Panc1 (cell line): Measurements from ENCODE around the gene TRAF7. TPM values are rescaled to one million over a fixed set of nuclear protein-coding genes. Genes with fewer than 3 reads are reported as not detected.
"Not testable (repeated sequence)": the region's sequence is repeated elsewhere in the genome, so short reads cannot be mapped to it uniquely, and the experiment has no call there.

Experiments used
- ATAC-seq: fragments of 200-7000 bp; cut with Tn5 transposase; 2 replicates; pipeline ENCODE4 v1.9.1; 2020; ENCODE audit warnings: mild to moderate bottlenecking, moderate library complexity
- Bru-seq: library from RNA; stranded (reverse); fragments of 400-500 nt; gene quantifications from one replicate; lab custom pipeline; 2021; lab: Mats Ljungman, UMichigan
- BruChase-seq, 2 experiments: library from RNA; stranded (reverse); fragments of 400-500 nt; gene quantifications; one replicate each; lab custom pipeline; 2021; lab: Mats Ljungman, UMichigan
- BruUV-seq: library from RNA; stranded (reverse); fragments of 400-500 nt; replicated peaks from 2 replicates; lab custom pipeline; 2021; lab: Mats Ljungman, UMichigan
- CTCF ChIA-PET: fragments of 300-600 bp; sonication (Branson Sonifier 250); formaldehyde crosslinking; loops from one replicate; lab custom pipeline; 2022; ENCODE audit warnings: antibody characterized with exemption; lab: Charles Lee
- POLR2A ChIA-PET: fragments of 300-600 bp; sonication (Branson Sonifier 250); formaldehyde crosslinking; loops from one replicate; lab custom pipeline; 2022; ENCODE audit warnings: antibody characterized with exemption; lab: Charles Lee
- DNase-seq: peaks from one replicate; pipeline ENCODE4 v3.0.0-alpha.2; 2010; ENCODE audit warnings: low read depth, low spot score
- H3K27ac ChIP-seq: 2 replicates; pipeline ENCODE4 v1.5.1; 2011; ENCODE audit warnings: mild to moderate bottlenecking, low read length, inconsistent platforms
- H3K27me3 ChIP-seq: fragments of 200-500 bp; sonication (Bioruptor generic); 2 replicates; pipeline ENCODE4 v1.6.0; 2014; ENCODE audit warnings: low read length, inconsistent platforms; ENCODE audit not compliant: control insufficient read depth, insufficient read depth
- H3K36me3 ChIP-seq: fragments of 200-500 bp; sonication (Bioruptor generic); 2 replicates; pipeline ENCODE4 v1.5.1; 2014; ENCODE audit warnings: inconsistent platforms, mild to moderate bottlenecking, low read length, moderate library complexity; ENCODE audit not compliant: control insufficient read depth, insufficient read depth
- H3K4me1 ChIP-seq: 2 replicates; pipeline ENCODE4 v1.5.1; 2011; ENCODE audit warnings: inconsistent platforms, mild to moderate bottlenecking, low read length, moderate library complexity; ENCODE audit not compliant: control insufficient read depth, insufficient read depth
- H3K4me3 ChIP-seq, 2 experiments: 2 replicates each; pipeline ENCODE4 v1.5.1; 2011 to 2012; ENCODE audit warnings: low read depth in 2 of 2, low read length in 2 of 2, mild to moderate bottlenecking in 2 of 2, inconsistent platforms in 1 of 2, moderate library complexity in 1 of 2
- H3K9me3 ChIP-seq: fragments of 200-500 bp; sonication (Bioruptor generic); 2 replicates; pipeline ENCODE4 v1.5.1; 2014; ENCODE audit warnings: low read depth, mild to moderate bottlenecking, inconsistent platforms, low read length, moderate library complexity; ENCODE audit not compliant: control insufficient read depth, insufficient read depth
- POLR2AphosphoS5 ChIP-seq: IDR thresholded peaks from 2 replicates; pipeline ENCODE4 v1.6.1; 2012; ENCODE audit warnings: mild to moderate bottlenecking, low read depth, low read length, moderate library complexity
- SIN3A ChIP-seq: IDR thresholded peaks from 2 replicates; pipeline ENCODE4 v1.6.1; 2012; ENCODE audit warnings: low read depth, mild to moderate bottlenecking, low read length, moderate library complexity, borderline replicate concordance; ENCODE audit not compliant: insufficient read depth
- TCF7L2 ChIP-seq: IDR thresholded peaks from 2 replicates; pipeline ENCODE4 v1.6.1; 2011; ENCODE audit warnings: mild to moderate bottlenecking, low read depth, low read length, inconsistent platforms
- in situ Hi-C: cut with HindIII; loops from 2 replicates; pipeline ENCODE4 v1.10.0; 2016; ENCODE audit warnings: low sequenced_read_pairs, low pct_unique_long_range_greater_than_20kb
- intact Hi-C: fragments of 100-400 bp; cut with micrococcal nuclease; formaldehyde crosslinking; loops from one replicate; pipeline ENCODE4 v1.10.0; 2022; ENCODE audit not compliant: unreplicated experiment
- long read RNA-seq: library from polyadenylated mRNA; unstranded; transcript quantifications from one replicate; pipeline ENCODE4 v2.0.0, GENCODE V29; 2021; ENCODE audit not compliant: unreplicated experiment
- polyA plus RNA-seq: library from polyadenylated mRNA; unstranded; fragments of >200 nt; gene quantifications from one replicate; pipeline ENCODE4 v1.2.1, GENCODE V29; 2012; ENCODE audit warnings: missing spikeins; ENCODE audit not compliant: insufficient read length
- total RNA-seq: library from RNA; stranded (reverse); gene quantifications from one replicate; pipeline ENCODE4 v1.2.1, GENCODE V29; 2021; ENCODE audit not compliant: unreplicated experiment
- TF ChIP-seq, protein P1 (sequence below): fragments of 450-650 bp; IDR thresholded peaks from 2 replicates; pipeline ENCODE4 v1.5.1; 2017; ENCODE audit warnings: mild to moderate bottlenecking

TRAF7 gene
- total RNA-seq, result 108 TPM
- 116 TPM for polyA plus RNA-seq
- Bru-seq, nascent RNA, result percentile 70 among the genes with signal in this experiment
- percentile 77 among the genes with signal in this experiment for BruChase-seq, experiment 1, labeled RNA remaining after a 2-hour chase
- BruChase-seq, experiment 2, labeled RNA remaining after a 6-hour chase, result percentile 86 among the genes with signal in this experiment
- long read RNA-seq, transcript TRAF7-201 (21 exons, 3,700 nt), result major isoform, 33 of 229 reads
- long read RNA-seq, partial matches to known transcripts, result 81 of 229 reads
- long read RNA-seq, other reads (novel, unspliced or antisense), result 115 of 229 reads

DNA sequence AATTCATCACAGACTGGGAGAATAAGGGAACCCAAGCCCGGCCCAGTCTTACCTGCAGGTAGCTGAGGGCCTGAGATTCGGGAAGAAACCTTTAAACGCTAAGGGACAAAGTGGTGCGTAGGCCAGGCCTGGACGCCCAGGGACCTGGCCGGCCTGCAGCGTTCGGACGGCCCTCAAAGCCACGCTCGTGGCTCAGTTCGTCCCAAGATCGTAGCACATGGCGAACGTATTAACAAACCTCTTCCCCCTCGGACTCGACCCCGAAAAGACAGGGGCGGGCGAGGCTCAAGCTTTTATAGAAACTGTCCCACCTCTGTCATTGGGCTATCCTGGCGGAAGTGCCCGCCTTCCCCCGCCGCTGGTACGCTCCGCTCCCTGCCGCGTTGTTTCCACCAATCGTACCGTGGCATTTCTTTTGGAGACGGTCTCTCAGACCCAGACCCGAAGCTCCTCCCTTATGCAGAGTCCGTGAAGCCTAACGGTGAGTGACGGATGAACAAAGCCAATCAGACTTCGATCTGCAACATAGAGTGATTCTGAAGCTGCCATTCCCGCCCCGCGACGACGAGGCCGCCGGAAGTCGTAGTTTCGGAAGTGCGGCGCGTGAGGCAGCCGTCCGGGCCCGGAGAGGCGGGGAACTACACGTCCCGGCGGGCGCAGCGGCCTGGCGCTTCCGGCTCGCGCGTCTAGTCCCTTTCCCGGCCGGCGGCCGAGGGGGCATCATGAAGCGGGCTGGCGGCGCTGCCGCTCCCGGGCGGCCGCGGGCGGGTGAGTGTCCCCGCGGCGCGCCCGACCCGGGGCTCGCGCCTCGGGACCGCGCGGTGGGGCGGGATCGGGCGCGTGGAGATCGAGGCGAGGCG is at the start of gene TRAF7:
TRAF7 (plus strand) TSS at position 692 of the 860 bp plus-strand sequence. CDS start 8,139 bp downstream, outside the sequence.
- Histone ChIP-seq H3K4me3 (peak within 1 kb of the TSS; percentile 98 to 100), H3K27ac (peak within 1 kb of the TSS; percentile 100), H3K27me3 (no peaks in the 10 kb centered on the region), H3K4me1 (peaks cover 58% of the 10 kb centered on the region), H3K36me3 (peaks cover 15% of the 10 kb centered on the region; the same call in 1 of the 2 replicates), H3K9me3 (no peaks in the 10 kb centered on the region)
- intact Hi-C loops, result no loop called here
- in situ Hi-C loops, result no loop called here
- DNase-seq, result peak; percentile 100
- peak; percentile 76 for ATAC-seq
- TF ChIP-seq, protein P1, sequence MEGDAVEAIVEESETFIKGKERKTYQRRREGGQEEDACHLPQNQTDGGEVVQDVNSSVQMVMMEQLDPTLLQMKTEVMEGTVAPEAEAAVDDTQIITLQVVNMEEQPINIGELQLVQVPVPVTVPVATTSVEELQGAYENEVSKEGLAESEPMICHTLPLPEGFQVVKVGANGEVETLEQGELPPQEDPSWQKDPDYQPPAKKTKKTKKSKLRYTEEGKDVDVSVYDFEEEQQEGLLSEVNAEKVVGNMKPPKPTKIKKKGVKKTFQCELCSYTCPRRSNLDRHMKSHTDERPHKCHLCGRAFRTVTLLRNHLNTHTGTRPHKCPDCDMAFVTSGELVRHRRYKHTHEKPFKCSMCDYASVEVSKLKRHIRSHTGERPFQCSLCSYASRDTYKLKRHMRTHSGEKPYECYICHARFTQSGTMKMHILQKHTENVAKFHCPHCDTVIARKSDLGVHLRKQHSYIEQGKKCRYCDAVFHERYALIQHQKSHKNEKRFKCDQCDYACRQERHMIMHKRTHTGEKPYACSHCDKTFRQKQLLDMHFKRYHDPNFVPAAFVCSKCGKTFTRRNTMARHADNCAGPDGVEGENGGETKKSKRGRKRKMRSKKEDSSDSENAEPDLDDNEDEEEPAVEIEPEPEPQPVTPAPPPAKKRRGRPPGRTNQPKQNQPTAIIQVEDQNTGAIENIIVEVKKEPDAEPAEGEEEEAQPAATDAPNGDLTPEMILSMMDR, result no peak
- TF ChIP-seq POLR2AphosphoS5, result peak; percentile 100
- peak; percentile 96 for TF ChIP-seq SIN3A
- peak; percentile 34; the same call in 1 of the 2 replicates for TF ChIP-seq TCF7L2
- CTCF ChIA-PET, result no interaction called here
- no TSS peak for BruUV-seq
- POLR2A ChIA-PET, result interaction anchor here (0.6 to 1.1 kb wide), 6 partner anchors 10 to 132 kb away, joined by 3 to 9 read pairs (median 3); partner anchors contain the start of gene ECI1

- H3K9me3 ChIP-seq, H3K27me3 ChIP-seq, H3K4me3 ChIP-seq, ATAC-seq, H3K4me1 ChIP-seq, H3K27ac ChIP-seq, DNase-seq, BruUV-seq, H3K36me3 ChIP-seq, in situ Hi-C loops, POLR2A ChIA-PET, intact Hi-C loops: not testable (repeated sequence)
- CTCF ChIA-PET, result interaction anchor here (0.6 kb wide), 1 partner anchor 27 kb away, joined by 13 read pairs; no protein-coding TSS in a partner anchor
Measured at GRCh38 chr16:2106211-2106610, 49.4 kb upstream of the TRAF7 start.

- H3K36me3 ChIP-seq, in situ Hi-C loops, DNase-seq, H3K4me1 ChIP-seq, BruUV-seq, POLR2A ChIA-PET, H3K27me3 ChIP-seq, H3K4me3 ChIP-seq, H3K27ac ChIP-seq, H3K9me3 ChIP-seq, intact Hi-C loops: not testable (repeated sequence)
- peak; percentile 43 for ATAC-seq
- CTCF ChIA-PET, result interaction anchor here (0.6 kb wide), 1 partner anchor 28 kb away, joined by 13 read pairs; no protein-coding TSS in a partner anchor
Measured at GRCh38 chr16:2107121-2107790, 48.3 kb upstream of the TRAF7 start.

DNA sequence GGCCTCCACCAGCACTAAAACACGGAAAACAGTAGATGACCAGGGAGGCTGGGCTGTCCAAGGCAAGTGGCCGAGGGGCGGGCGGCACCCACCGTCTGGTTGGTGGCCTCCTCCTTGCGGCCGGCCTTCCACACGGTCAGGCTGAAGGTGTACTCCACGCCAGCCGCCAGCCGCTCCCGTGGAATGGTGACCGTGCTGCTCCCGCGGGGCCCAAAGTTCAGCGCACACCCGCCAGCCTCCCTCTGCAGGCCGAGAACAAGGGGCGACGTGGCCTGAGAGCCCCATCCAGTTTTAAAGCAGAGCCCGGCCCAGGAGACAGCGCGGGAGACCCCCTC is 47.8 kb upstream of the TRAF7 start:
- in situ Hi-C loops, POLR2A ChIA-PET, DNase-seq, CTCF ChIA-PET, ATAC-seq, H3K27ac ChIP-seq, intact Hi-C loops, H3K4me3 ChIP-seq, H3K36me3 ChIP-seq, H3K27me3 ChIP-seq, BruUV-seq, H3K4me1 ChIP-seq, H3K9me3 ChIP-seq: not testable (repeated sequence)

- H3K4me3 ChIP-seq, POLR2A ChIA-PET, H3K36me3 ChIP-seq, H3K27ac ChIP-seq, ATAC-seq, intact Hi-C loops, H3K4me1 ChIP-seq, in situ Hi-C loops, DNase-seq, H3K9me3 ChIP-seq, BruUV-seq, CTCF ChIA-PET, H3K27me3 ChIP-seq: not testable (repeated sequence)
Measured at GRCh38 chr16:2108446-2109270, 46.9 kb upstream of the TRAF7 start.
